HG03571 (cell line): Measurements from ENCODE around the gene RBM48.
"Not testable (repeated sequence)": the region's sequence is repeated elsewhere in the genome, so short reads cannot be mapped to it uniquely, and the experiment has no call there.

Source experiments
- ATAC-seq: cut with Tn5 transposase; IDR thresholded peaks from one replicate; pipeline ENCODE4 v1.9.1; 2021; ENCODE audit not compliant: unreplicated experiment

Gene RBM48

DNA sequence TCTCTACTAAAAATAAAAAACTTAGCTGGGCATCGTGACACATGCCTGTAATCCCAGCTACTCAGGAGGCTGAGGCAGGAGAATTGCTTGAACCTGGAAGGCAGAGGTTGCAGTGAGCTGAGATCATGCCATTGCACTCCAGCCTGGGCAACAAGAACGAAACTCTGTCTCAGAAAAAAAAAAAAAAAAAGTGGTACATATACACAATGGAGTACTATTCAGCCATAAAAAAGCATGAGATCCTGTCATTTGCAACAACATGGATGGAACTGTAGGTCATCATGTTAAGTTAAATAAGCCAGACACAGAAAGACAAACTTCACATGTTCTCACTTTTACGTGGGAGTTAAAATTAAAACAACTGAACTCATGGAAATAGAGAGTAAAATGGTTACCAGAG lies 14.9 kb downstream of the RBM48 start:
- ATAC-seq, result not testable (repeated sequence)

DNA sequence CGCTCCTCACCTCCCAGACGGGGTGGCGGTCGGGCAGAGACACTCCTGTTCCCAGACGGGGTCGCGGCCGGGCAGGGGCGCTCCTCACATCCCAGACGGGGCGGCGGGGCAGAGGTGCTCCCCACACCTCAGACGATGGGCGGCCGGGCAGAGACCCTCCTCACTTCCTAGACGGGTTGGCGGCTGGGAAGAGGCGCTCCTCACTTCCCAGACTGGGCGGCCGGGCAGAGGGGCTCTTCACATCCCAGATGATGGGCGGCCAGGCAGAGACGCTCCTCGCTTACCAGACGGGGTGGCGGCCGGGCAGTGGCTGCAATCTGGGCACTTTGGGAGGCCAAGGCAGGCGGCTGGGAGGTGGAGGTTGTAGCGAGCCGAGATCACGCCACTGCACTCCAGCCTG lies 16.5 kb downstream of the RBM48 start:
- not testable (repeated sequence) for ATAC-seq

DNA sequence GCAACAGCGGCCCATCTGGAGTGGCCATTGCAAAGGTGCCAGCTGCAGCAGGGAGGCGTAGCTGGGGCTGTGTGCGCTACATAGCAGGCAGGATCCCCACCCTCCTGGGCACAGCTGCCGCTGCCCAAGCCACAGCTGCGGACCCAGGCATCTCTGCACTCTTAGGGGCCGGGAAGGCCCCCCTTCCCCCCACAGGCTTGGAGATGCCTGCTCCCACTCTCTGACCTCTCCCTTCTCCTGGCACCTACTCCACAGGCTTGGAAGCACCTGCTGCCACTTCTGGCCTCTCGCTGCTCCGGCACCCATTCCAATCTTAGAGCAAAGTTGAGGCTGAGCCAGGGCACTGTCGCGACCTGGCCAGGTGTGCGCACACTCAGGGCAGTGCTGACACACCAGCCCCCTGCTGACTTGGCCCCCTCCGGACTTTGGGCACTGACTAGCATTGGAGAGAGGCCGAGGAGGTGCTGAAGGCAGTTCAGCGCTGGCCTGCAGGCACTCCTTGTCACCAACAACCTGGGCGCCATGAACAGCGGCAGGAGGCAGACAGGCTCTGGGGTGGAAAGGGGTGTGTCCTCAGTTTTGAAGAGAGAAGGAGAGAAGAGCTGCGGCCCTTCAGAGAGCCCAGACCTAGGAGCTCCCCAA lies 18.4 kb downstream of the RBM48 start:
- ATAC-seq, result no peak

DNA sequence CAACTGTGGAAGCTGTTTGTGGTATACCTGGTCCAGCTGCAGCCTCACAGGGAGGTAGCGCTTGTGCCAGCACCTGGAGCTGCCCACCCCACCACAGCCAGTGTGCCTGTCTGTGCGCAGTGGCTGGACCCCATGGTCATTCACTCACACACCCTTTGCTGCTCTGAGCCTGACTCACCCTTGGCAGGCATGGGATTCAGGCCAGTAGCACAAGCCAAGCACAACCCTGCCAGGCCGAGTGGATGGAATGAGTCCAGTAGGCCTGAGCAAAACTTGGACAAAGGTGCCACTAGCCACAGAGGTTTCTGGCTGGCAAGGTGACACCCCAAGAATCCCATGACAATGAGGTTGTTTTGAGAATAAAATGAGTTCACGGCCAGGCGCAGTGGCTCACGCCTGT lies 19.0 kb downstream of the RBM48 start:
- ATAC-seq, result no peak

DNA sequence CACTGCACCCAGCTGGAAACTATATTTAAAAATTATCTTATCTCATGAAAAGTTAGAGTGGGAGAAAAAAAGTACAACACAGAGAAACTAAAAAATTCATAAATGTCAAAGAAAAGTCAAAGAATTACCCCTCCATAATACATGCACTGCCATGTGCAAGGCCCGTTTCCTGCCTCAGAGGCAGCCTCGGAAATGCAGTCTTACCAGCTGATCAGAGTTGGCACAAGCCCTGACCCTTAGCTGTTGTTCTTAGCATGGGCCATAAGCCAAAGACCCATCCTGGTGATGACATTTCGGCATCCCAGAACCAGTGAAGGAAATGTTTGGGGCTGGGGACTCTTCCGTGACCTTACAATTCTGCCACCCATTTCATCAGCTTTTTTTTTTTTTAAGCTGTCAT lies 21.6 kb downstream of the RBM48 start:
- ATAC-seq, result no peak

DNA sequence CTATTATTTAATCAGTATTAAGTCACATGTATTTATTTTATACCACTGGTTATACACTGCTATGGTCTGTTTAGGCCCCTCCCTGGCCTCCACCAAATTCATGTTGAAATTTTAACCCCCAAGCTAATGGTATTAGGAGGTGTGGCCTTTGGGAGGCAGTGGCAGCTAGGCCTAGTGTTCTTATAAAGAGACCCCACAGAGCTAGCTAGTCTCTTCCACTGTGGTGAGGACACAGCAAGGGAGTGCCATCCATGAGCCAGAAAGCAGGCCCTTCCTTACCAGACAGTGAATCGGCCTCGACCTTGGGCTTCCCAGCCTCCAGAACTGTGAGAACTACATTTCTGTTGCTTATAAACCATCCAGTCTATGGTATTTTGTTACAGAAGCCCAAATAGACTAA lies 28.7 kb downstream of the RBM48 start:
- ATAC-seq, result no peak

DNA sequence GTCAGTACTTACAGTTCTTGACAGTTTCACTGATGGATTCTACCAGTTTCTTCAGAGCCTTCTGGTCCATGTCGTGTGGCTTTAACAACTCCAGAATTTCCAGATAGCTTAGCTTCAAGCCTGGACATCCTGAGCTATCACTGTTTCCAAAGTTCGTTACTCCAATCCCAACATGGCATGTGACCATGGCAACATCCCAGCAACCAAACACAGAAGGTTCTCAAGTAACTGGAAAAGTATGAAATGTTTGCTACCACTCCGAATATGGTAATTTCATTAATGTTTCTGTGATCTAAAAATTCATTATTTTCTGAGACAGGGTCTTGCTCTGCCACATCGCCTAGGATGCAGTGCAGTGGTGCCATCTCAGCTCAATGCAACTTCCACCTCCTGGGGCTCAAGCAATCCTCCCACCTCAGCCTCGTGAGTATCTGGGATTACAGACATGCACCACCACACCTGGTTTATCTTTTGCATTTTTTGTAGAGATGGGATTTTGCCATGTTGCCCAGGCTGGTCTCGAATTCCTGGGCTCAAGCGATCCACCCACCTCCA lies 29.3 kb downstream of the RBM48 start:
- no peak for ATAC-seq

DNA sequence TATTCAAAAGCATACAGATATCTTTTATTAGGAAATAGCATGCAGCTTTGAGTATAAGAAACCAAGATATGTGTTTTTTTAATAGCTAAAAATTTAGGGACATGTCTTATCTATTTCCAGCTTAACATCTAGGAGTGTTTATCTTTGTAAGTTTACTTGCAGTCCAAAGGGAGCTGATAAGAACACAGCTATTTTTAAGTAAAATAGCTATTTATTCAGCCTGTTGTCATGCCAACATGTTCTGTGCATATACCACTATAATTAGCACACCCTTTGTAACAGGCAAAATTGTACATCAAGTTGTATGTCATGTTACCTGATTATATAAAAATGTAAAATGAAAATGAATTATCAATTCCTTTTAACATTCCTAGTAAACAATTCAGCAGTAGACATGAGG lies 32.0 kb downstream of the RBM48 start:
- ATAC-seq, result no peak

DNA sequence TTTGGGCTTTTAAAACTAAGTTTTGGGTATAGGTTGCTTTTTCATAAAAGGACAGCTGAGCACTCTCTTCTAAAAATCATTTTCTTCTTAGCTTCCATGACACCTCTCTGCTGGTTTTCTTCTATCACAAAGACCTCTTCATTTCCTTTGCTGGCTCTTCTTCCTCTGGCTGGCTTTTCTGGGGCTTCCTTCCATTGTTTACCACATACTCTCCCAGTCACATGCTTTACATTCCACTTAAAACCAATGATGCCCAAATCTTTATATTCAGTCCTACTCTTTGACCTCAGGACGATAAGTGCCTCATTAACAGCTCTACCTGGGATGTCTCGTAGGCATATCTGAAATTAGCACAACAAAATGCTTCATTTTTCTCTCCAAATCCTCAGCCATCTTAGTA lies 34.8 kb downstream of the RBM48 start:
- ATAC-seq, result no peak

DNA sequence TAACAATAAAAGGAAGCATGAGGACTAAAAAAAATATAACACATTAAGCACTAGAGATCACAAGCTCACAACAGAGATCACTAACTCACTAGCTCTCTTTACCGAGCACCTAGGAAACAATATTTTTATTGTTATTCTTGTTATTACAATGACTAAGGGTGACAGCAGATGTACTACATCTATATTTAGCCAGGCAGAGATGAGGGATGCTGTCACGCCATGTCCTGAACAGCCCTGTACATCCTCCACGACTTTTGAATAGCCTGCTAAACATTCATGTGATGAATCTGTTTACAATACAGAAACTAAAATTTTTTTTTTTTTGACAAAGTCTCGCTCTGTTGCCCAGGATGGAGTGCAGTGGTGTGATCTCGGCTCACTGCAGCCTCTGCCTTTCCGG lies 38.9 kb downstream of the RBM48 start:
- ATAC-seq, result no peak

DNA sequence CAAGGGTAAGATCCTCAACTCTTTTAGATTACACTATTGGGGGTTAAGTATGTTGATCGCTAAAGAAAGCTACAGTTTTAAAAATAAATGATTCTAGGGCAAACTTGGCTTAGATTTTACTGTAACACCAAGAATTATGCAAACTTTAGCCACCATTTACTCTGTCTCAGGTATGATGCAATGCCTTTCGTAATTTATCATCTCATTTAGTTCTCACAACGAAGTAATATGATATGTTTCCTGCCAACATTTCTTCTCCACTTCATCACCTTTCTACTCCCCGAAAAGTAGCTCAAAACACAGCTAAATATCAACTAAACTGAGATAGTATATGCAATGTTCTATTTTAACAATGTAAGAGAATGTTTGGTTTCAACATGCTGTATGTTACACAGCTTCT lies 40.5 kb downstream of the RBM48 start:
- ATAC-seq, result no peak

DNA sequence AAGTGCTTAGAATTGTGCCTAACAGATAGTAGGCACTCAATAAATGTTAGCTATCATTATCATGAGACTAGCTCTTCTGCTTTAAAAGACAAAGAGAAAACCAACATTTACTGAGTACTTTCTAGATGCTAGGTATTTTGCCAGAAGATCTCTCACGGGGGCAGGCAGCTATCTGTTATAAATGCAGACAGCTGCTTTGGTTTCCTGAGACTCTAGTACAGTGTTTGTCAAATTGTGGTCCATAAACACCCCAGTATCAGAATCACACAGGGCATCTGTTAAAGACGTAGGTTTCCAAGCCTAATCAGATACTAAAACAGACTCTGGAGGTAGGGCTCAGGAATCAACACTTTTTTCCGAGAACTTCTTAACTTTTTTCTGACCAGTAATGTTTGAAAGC lies 47.7 kb downstream of the RBM48 start:
- no peak for ATAC-seq

DNA sequence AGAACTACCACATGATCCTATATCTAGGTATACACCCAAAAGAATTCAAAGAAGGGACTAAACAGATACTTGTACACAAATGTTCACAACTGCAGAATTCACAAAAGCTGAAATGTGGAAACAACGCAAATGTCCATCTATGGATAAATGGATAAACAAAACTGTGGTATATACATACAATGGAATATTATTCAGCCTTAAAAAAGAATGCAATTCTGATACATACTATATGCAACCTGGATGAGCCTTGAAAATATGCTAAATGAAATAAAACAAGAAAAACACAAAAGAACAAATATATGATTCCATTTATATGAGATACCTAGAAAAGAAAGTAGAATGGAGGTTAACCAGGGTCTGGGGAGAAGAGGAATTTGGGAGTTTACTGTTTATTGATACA lies 54.4 kb downstream of the RBM48 start:
- no peak for ATAC-seq

DNA sequence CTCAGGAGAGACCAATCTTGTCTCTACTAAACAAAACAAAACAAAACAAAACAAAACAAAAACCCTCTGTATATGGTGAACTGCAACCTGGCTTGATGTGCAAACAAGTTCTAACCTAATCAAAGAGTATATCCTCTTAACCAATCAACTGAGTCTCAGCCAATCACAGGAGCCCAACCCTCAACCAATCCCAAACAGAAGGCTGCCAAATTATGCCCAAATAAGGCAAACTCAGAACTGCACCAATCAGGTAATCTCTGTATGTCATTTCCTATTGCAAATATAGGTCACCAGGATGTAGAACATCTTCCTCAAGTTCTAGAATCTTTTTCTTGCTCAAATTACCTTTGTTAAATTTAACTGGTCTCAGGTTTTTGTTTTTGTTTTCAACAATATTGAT lies 56.4 kb downstream of the RBM48 start:
- no peak for ATAC-seq

DNA sequence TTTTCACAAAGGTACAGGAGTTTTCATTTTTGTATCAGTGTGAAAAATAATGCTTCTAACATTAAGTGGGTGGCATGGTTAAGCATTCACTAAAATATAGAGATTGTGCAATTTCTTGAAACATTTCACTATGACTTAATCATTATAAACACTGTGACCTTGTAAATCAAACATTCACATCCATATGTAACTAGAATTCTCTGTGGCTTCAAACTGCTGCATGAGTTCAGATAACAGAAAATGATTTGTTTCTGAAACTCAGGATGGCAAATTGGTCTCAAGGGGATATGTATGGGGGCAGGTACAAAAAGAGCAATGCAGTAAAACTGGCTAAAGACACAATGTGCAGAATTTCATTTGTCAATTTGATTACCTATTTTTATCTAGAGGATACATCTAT lies 57.8 kb downstream of the RBM48 start:
- no peak for ATAC-seq

DNA sequence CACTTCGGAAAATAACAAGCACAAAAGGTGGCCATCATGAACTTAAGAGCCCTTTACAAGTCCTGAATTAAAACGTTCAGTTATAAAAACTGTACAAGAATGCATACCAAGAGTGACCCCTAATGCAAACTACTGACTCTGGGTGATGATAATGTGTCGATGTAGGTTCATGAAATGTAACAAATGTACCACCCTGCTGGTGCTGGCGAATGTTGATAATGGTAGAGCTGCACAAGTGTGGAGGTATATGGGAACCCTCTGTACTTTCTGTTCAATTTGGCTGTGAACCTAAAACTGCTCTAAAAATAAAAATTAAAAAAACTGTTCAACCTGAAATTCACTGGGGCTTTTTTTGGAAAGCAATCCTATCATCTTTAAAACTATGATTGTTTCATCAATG lies 58.2 kb downstream of the RBM48 start:
- ATAC-seq, result no peak
